Sciatic nerve (tissue), 2 donors: ENCODE results near the gene GPR158. TPM values are rescaled to one million over a fixed set of nuclear protein-coding genes. Genes with fewer than 3 reads are reported as not detected.
"Not testable (repeated sequence)": the region's sequence is repeated elsewhere in the genome, so short reads cannot be mapped to it uniquely, and the experiment has no call there.

ENCODE experiments used
- ATAC-seq: fragments of 200-7000 bp; cut with Tn5 transposase; one replicate; pipeline ENCODE4 v1.9.1; 2020; ENCODE audit warnings: mild to moderate bottlenecking, moderate library complexity
- DNase-seq: peaks from one replicate; pipeline ENCODE4 v3.0.0-alpha.2; 2020; ENCODE audit warnings: low spot score
- intact Hi-C: fragments of 100-400 bp; cut with DNase I; formaldehyde crosslinking; loops from one replicate; pipeline ENCODE4 v1.14.2; 2022
- total RNA-seq: library from RNA; stranded (reverse); fragmentation: NEBNext Ultra II Directional; extraction: Animal tissue kit (Norgen Biotek cat#: 25700); gene quantifications from one replicate; pipeline ENCODE4 v1.2.1, GENCODE V29; 2021
- donor health status: DM: no; HTN: no; CAD: no.
- donor health status: DM: no; HTN: no; CAD: no.

The GPR158 gene
- total RNA-seq, 1 donor from 2014 or later = 0.04 TPM

DNA sequence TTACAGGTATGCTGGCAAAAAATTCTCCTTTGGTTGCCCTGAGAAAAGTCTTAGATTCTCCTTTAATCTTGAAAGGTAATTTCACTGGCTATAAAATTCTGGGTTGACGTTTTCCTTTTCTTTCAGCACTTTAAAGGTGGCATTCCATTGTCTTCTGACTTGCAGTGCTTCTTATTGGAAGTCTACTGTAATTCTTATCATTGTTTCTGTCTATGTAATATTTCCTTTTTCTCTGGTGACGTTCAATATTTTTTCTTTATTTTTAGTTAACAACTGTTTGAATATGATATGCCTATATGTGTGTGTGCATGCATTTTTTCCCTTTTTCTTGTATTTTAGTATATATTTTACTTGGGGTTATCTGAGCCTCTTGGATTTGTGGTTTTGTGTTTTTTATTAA lies 111.0 kb downstream of the GPR158 start:
- ATAC-seq (no peak), DNase-seq (no peak)
- intact Hi-C loops = no loop called here

DNA sequence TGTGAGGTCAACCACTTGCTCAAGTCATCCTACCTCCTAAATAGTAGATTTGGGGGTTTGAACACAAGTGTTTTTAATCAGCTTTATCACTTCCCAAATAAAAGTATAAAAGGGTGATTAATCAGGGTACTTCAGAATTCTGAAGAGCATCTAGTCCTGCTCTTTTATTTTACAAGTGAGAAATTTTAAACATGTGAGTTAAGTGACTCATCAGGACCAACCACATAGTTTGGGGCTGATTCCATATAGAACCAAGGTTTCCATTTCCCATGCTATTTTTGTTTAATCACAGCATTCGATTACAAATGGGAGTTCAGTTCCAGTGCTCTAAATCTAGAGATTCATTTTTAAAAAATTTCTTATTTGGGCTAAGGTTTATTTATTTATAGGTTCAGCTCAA lies 113.4 kb downstream of the GPR158 start:
- intact Hi-C loops = no loop called here
- ATAC-seq = no peak
- DNase-seq = no peak

- no peak for DNase-seq
- intact Hi-C loops = no loop called here
- ATAC-seq = no peak
These were observed 119.5 kb downstream of the GPR158 start for GRCh38 chr10:25294032-25294926.

- intact Hi-C loops = no loop called here
- ATAC-seq (no peak), DNase-seq (no peak)
These were observed 121.5 kb downstream of the GPR158 start for GRCh38 chr10:25296324-25296723.

DNA sequence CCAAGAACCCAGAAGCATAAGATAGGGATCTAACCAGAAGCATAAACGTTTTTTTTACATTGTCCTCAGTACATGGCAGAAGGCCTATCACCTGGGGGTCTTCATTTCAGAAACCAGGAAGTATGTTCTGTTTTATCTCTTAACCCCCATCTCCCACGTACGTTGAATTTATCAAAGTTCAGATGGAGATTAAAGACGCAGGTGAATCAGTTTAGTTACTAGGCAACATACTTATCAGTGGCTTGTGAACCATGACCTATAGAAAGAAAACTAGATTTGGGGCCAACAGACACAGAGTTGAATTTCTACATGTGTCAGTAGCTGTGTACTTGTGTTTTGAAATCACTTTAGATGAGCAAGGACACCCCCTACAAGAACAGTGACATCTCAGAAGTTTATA lies 122.7 kb downstream of the GPR158 start:
- intact Hi-C loops = loop anchor here (1.0 kb wide), 1 partner anchor 22 kb away; no protein-coding TSS in a partner anchor
- ATAC-seq (no peak), DNase-seq (no peak)

DNA sequence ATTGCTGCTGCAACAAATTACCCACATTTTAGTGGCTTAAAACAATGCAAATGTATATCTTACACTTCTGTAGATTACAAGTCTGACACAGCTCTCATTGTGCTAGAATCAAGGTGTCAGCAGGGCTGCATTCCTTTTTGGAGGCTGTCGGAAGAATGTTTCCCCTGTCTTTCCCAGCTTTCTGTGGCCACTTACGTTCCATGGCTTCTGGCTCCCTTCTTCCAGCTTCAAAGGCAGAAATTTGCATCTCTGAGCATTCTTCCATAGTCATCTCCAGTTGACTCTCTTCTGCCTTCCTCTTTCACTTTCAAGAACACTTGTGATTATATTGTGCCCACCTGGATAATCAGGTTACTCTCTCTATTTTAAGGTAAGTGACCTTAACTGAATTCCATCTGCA lies 125.3 kb downstream of the GPR158 start:
- no peak for ATAC-seq
- DNase-seq = no peak
- intact Hi-C loops = no loop called here

DNA sequence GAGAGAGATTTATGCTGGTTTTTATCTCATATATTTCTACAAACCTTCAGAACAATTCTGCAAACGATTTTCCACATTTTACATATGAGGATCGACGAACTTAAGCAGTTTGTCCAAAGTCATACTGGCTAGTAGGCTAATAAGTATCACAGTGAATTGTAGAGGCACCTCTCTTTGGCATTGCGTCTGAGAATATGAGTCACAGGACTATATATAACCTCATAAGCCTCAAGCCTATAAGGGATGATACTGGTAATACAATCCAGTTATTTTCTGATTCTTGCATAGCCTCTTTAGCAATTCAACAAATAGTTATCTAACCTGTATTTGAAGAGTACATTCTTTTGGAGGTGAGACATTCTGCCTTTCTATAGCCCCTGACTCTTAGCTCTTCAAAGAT lies 129.8 kb downstream of the GPR158 start:
- intact Hi-C loops = no loop called here
- no peak for ATAC-seq
- DNase-seq = no peak

DNA sequence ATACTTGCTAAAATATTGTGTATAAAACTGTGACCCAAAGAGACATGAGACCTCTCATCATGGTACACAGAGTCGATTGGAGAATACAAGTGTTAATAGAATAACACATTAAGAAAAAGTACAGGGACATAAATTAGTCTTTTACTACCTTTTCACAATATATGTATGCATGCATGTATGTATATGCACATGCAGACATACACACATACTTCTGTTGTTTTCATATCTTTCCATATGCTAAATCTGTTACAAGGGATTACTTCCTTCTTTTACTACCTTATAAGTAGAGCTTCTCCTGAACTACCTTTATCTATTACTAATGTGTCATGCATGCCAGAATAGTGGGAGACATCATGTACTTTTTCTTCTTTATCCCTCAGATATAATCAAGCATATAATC lies 131.6 kb downstream of the GPR158 start:
- ATAC-seq = no peak
- intact Hi-C loops = no loop called here

GRCh38 chr10:25308278-25308677 lies 133.5 kb downstream of the GPR158 start:
- DNase-seq (no peak), ATAC-seq (no peak)
- intact Hi-C loops = no loop called here

More for the DNA sequence above, 131.6 kb downstream of the GPR158 start:
- DNase-seq = no peak

- intact Hi-C loops, DNase-seq: not testable (repeated sequence)
These were observed 142.9 kb downstream of the GPR158 start for GRCh38 chr10:25317596-25318211.

DNA sequence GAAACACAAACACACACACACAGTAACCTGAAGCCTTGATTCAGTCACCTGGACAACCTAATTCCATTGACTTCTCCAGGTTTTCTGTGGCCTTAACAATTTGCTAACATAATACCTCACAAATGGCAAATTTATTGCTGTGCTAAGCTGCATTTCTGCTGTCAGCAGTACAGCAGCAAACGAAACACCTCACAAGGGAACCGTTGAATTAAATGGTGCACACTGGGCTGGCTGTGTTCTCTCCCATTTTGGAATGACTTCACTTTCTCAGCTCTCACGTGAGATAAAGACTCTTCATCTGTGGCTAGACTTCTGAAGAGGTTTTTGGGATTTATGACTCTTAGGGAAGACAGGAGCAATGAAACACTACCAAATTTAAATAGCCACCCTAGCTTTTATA lies 152.5 kb downstream of the GPR158 start:
- no peak for ATAC-seq
- intact Hi-C loops = no loop called here
- no peak for DNase-seq

More at GRCh38 chr10:25317596-25318211, 142.9 kb downstream of the GPR158 start:
- ATAC-seq = not testable (repeated sequence)

GRCh38 chr10:25328361-25328760 lies 153.6 kb downstream of the GPR158 start:
- intact Hi-C loops = no loop called here

GRCh38 chr10:25329587-25329986 lies 154.8 kb downstream of the GPR158 start:
- DNase-seq, intact Hi-C loops, ATAC-seq: not testable (repeated sequence)

More at GRCh38 chr10:25328361-25328760, 153.6 kb downstream of the GPR158 start:
- DNase-seq (no peak), ATAC-seq (no peak)

DNA sequence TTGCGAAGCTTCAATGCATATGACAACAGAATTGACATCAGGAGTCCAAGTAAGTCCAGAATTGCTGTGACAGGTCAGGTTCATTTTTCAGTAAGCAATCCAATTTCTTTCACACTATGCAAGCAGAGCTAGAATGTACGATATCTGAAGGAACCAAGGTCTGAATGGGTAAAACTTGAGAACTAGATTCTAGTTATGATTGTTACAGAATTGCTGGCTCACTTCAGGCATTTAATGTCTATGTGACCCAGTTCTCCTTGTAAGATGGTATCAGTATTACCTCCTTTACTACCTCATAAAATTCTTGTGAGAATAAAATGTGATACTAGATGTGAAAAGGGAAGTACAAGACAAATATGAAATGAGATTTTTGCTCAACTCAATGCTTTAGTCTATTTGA lies 159.6 kb downstream of the GPR158 start:
- DNase-seq (no peak), ATAC-seq (no peak)
- intact Hi-C loops = no loop called here

DNA sequence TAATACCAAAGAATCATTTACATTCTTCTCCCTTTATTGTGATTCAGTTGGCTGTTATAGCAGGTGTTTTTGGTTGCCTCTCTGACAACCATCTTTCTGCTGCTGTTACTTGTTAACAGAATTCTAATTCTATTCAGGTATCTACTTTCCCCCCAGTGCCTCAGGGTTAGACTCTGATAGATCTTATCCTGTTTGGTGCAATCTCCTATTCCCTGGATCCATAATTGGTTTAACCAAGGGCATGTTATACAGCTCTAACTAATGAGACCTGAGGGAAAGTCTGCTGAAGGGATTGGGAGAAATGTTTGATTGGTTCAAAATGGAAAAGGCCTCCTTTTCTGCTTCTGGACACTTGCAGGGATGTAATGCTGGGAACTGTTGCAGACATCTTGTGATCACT lies 161.5 kb downstream of the GPR158 start:
- intact Hi-C loops = no loop called here
- no peak for ATAC-seq
- DNase-seq = no peak

GRCh38 chr10:25338271-25338670 lies 163.5 kb downstream of the GPR158 start:
- DNase-seq (no peak), ATAC-seq (no peak)

DNA sequence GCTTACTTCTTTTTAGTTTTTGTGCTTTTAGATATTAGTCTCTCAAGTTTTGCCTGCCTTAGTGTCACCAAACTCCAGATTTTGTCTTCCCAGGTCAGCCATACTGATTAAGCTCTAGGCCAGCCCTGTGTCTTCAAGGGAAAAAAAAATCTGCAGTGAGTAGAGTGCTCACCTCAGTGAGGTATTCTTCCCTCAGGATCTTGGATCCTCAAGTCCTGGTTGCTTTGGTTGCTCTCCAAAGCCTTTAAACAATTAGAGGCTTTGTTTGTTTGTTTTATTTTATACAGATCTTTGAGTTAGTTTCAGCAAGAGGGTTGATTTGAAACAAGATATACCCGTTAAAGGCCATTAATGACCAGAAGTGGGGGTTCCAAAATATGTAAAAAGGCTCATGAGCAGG lies 165.2 kb downstream of the GPR158 start:
- ATAC-seq (no peak), DNase-seq (no peak)
- intact Hi-C loops = no loop called here

More at GRCh38 chr10:25338271-25338670, 163.5 kb downstream of the GPR158 start:
- intact Hi-C loops = no loop called here

DNA sequence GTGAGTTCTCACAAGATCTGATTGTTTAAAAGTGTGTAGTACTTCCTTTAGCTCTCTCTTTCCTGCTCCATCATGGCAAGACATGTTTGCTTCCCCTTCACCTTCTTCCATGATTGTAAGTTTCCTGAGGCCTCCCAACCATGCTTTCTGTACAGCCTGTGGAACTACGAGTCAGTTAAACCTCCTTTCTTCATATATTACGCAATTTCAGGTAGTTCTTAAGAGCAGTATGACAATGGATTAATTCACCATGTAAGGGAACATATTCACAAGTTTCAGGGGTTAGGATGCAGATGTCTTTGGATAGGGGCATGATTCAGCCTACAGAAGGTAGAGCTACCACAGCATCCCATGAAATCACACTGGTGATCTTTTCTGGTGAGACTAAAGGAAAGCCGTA lies 174.7 kb downstream of the GPR158 start:
- intact Hi-C loops = no loop called here
- DNase-seq (no peak), ATAC-seq (no peak)

- ATAC-seq (no peak), DNase-seq (no peak)
- intact Hi-C loops = no loop called here
These were observed 181.8 kb downstream of the GPR158 start for GRCh38 chr10:25356609-25357008.

- DNase-seq = no peak
- intact Hi-C loops = no loop called here
- ATAC-seq = no peak
These were observed 182.5 kb downstream of the GPR158 start for GRCh38 chr10:25357269-25357668.
